WTC11 (cell line): ENCODE data around the gene ZNF627. TPM values are rescaled to one million over a fixed set of nuclear protein-coding genes. Genes with fewer than 3 reads are reported as not detected.

Experiments used
- ATAC-seq: fragments of 200-7000 bp; cut with Tn5 transposase; 2 replicates; pipeline ENCODE4 v1.10.0; 2021; ENCODE audit warnings: mild to moderate bottlenecking, moderate library complexity
- CTCF ChIA-PET: fragments of 300-600 bp; sonication (Branson Sonifier 250); formaldehyde crosslinking; loops from one replicate; lab custom pipeline; 2021; ENCODE audit warnings: antibody characterized with exemption; lab: Charles Lee
- POLR2A ChIA-PET: fragments of 350-600 bp; sonication (Branson Sonifier 250); formaldehyde crosslinking; loops from one replicate; lab custom pipeline; 2021; ENCODE audit warnings: antibody characterized with exemption; lab: Charles Lee
- DNase-seq: peaks from one replicate; pipeline ENCODE4 v3.0.0; 2021; ENCODE audit warnings: low spot score
- H3K27ac Mint-ChIP-seq: 2 replicates; pipeline ENCODE4 v1.8.0; 2021; ENCODE audit warnings: mixed read lengths
- H3K27me3 Mint-ChIP-seq: 2 replicates; pipeline ENCODE4 v1.8.0; 2021; ENCODE audit warnings: low read depth, mild to moderate bottlenecking, moderate library complexity, mixed read lengths
- H3K36me3 Mint-ChIP-seq: 2 replicates; pipeline ENCODE4 v1.8.0; 2021; ENCODE audit warnings: mixed read lengths
- H3K4me1 Mint-ChIP-seq: 2 replicates; pipeline ENCODE4 v1.8.0; 2022; ENCODE audit warnings: mixed read lengths
- H3K4me3 Mint-ChIP-seq: 2 replicates; pipeline ENCODE4 v1.8.0; 2021; ENCODE audit warnings: mild to moderate bottlenecking, moderate library complexity, mixed read lengths
- H3K9me3 Mint-ChIP-seq: 2 replicates; pipeline ENCODE4 v1.8.0; 2021; ENCODE audit warnings: mixed read lengths
- ELF4 ChIP-seq: sonication (generic); formaldehyde crosslinking; IDR thresholded peaks from 2 replicates; pipeline ENCODE4 v1.8.1; 2022; ENCODE audit warnings: low read depth, mild to moderate bottlenecking, moderate library complexity, missing genetic modification reagents
- JUN ChIP-seq: sonication (generic); formaldehyde crosslinking; IDR thresholded peaks from 2 replicates; pipeline ENCODE4 v1.8.0; 2023; ENCODE audit warnings: mild to moderate bottlenecking, missing genetic modification reagents
- RELA ChIP-seq: sonication (generic); formaldehyde crosslinking; IDR thresholded peaks from 2 replicates; pipeline ENCODE4 v1.8.1; 2022; ENCODE audit warnings: missing genetic modification reagents, mild to moderate bottlenecking, borderline replicate concordance
- USF1 ChIP-seq: sonication (generic); formaldehyde crosslinking; IDR thresholded peaks from 2 replicates; pipeline ENCODE4 v1.8.0; 2022; ENCODE audit warnings: mild to moderate bottlenecking, missing genetic modification reagents
- total RNA-seq: library from RNA; stranded (reverse); gene quantifications from 3 replicates; pipeline ENCODE4 v1.2.3, GENCODE V29; 2021
- TF ChIP-seq, protein P1 (sequence below): sonication (generic); formaldehyde crosslinking; IDR thresholded peaks from 2 replicates; pipeline ENCODE4 v1.8.1; 2022; ENCODE audit warnings: mild to moderate bottlenecking, moderate library complexity, missing genetic modification reagents
- TF ChIP-seq, protein P2 (sequence below): fragments of 250-450 bp; sonication (Bioruptor Pico); IDR thresholded peaks from 2 replicates; pipeline ENCODE4 v1.9.0; 2021; ENCODE audit warnings: mild to moderate bottlenecking
- TF ChIP-seq, protein P3 (sequence below): sonication (generic); formaldehyde crosslinking; IDR thresholded peaks from 2 replicates; pipeline ENCODE4 v1.8.0; 2022; ENCODE audit warnings: missing genetic modification reagents
- TF ChIP-seq, protein P4 (sequence below): sonication (generic); formaldehyde crosslinking; IDR thresholded peaks from 2 replicates; pipeline ENCODE4 v1.8.1; 2023; ENCODE audit warnings: mild to moderate bottlenecking, missing genetic modification reagents, moderate library complexity

Gene ZNF627
- total RNA-seq, 1 experiment from 2014 or later, result 12.6 TPM

DNA sequence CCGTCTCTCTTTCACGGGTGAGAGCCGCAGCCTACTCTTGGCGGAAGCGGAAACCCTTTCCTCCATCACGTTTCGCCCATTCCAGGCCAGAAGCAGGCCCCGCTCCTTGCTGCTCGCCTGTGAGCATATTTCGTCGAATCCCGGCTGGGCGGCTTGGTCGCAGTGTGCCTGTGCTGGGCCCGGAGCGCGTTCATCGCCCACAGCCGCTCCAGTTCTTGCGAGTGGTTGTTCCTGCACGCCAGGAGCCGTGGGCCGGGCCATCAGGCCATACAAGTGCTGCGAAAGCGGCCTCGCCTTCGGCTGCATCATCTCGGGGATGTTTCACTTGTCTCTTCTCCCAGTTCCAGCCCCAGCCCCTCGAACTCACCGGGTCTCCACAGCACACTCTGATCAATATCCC lies 65.0 kb downstream of the ZNF627 start:
- POLR2A ChIA-PET, result no interaction called here
- Mint-ChIP-seq H3K9me3 (no peaks in the 10 kb centered on the region), H3K36me3 (no peaks in the 10 kb centered on the region), H3K4me1 (peaks cover 9% of the 10 kb centered on the region), H3K27me3 (no peaks in the 10 kb centered on the region)
- TF ChIP-seq, protein P1, sequence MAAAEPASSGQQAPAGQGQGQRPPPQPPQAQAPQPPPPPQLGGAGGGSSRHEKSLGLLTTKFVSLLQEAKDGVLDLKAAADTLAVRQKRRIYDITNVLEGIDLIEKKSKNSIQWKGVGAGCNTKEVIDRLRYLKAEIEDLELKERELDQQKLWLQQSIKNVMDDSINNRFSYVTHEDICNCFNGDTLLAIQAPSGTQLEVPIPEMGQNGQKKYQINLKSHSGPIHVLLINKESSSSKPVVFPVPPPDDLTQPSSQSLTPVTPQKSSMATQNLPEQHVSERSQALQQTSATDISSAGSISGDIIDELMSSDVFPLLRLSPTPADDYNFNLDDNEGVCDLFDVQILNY, result no peak
- no peak for TF ChIP-seq RELA
- TF ChIP-seq, all 79 proteins: peak for 0
- 0 out of 2 replicates have a peak overlapping the region, but pooled peaks have one; percentile 7 for H3K27ac Mint-ChIP-seq
- CTCF ChIA-PET, result interaction anchor here (1.0 kb wide), 2 partner anchors 12 to 49 kb away, joined by 3 read pairs; no protein-coding TSS in a partner anchor
- H3K4me3 Mint-ChIP-seq, result no peak overlapping the region
- DNase-seq (no peak), ATAC-seq (no peak)

DNA sequence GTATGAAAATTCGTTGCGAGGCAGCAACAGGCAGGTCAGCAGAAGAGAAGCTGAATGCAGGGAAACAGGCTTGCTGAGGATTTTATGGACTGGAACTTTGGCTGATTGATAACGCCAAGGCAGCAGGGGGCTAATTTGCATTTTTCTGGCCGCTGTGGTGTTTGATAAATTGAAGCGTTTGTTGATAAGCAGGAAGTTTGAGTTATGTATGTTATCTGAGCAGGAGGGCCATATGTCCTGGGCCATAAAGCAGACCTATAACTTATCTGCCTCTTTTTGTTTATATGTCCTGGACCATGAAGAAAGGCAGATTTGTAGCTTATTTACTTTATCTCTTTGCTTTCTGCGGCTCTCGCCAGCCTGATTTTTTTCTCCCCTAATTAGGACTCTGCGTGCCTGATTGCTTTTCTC lies 65.9 kb downstream of the ZNF627 start:
- TF ChIP-seq USF1 (no peak), ELF4 (CRISPR knock-in tag) (no peak), JUN (no peak)
- TF ChIP-seq, protein P2, sequence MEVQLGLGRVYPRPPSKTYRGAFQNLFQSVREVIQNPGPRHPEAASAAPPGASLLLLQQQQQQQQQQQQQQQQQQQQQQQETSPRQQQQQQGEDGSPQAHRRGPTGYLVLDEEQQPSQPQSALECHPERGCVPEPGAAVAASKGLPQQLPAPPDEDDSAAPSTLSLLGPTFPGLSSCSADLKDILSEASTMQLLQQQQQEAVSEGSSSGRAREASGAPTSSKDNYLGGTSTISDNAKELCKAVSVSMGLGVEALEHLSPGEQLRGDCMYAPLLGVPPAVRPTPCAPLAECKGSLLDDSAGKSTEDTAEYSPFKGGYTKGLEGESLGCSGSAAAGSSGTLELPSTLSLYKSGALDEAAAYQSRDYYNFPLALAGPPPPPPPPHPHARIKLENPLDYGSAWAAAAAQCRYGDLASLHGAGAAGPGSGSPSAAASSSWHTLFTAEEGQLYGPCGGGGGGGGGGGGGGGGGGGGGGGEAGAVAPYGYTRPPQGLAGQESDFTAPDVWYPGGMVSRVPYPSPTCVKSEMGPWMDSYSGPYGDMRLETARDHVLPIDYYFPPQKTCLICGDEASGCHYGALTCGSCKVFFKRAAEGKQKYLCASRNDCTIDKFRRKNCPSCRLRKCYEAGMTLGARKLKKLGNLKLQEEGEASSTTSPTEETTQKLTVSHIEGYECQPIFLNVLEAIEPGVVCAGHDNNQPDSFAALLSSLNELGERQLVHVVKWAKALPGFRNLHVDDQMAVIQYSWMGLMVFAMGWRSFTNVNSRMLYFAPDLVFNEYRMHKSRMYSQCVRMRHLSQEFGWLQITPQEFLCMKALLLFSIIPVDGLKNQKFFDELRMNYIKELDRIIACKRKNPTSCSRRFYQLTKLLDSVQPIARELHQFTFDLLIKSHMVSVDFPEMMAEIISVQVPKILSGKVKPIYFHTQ (CRISPR knock-in tag), result no peak
- TF ChIP-seq, protein P3, sequence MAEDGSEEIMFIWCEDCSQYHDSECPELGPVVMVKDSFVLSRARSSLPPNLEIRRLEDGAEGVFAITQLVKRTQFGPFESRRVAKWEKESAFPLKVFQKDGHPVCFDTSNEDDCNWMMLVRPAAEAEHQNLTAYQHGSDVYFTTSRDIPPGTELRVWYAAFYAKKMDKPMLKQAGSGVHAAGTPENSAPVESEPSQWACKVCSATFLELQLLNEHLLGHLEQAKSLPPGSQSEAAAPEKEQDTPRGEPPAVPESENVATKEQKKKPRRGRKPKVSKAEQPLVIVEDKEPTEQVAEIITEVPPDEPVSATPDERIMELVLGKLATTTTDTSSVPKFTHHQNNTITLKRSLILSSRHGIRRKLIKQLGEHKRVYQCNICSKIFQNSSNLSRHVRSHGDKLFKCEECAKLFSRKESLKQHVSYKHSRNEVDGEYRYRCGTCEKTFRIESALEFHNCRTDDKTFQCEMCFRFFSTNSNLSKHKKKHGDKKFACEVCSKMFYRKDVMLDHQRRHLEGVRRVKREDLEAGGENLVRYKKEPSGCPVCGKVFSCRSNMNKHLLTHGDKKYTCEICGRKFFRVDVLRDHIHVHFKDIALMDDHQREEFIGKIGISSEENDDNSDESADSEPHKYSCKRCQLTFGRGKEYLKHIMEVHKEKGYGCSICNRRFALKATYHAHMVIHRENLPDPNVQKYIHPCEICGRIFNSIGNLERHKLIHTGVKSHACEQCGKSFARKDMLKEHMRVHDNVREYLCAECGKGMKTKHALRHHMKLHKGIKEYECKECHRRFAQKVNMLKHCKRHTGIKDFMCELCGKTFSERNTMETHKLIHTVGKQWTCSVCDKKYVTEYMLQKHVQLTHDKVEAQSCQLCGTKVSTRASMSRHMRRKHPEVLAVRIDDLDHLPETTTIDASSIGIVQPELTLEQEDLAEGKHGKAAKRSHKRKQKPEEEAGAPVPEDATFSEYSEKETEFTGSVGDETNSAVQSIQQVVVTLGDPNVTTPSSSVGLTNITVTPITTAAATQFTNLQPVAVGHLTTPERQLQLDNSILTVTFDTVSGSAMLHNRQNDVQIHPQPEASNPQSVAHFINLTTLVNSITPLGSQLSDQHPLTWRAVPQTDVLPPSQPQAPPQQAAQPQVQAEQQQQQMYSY (CRISPR knock-in tag), result no peak
- TF ChIP-seq, protein P4, sequence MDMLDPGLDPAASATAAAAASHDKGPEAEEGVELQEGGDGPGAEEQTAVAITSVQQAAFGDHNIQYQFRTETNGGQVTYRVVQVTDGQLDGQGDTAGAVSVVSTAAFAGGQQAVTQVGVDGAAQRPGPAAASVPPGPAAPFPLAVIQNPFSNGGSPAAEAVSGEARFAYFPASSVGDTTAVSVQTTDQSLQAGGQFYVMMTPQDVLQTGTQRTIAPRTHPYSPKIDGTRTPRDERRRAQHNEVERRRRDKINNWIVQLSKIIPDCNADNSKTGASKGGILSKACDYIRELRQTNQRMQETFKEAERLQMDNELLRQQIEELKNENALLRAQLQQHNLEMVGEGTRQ (CRISPR knock-in tag), result no peak
- DNase-seq (no peak), ATAC-seq (no peak)
- ChIA-PET CTCF (interaction anchor here (1.0 to 1.3 kb wide), 4 partner anchors 11 to 135 kb away, joined by 3 to 4 read pairs (median 4); partner anchors contain the start of gene ZNF491), POLR2A (no interaction called here)
- H3K36me3 Mint-ChIP-seq, result no peaks in the 10 kb centered on the region
- H3K4me1 Mint-ChIP-seq, result peaks cover 9% of the 10 kb centered on the region
- no peak overlapping the region for H3K4me3 Mint-ChIP-seq
- H3K27me3 Mint-ChIP-seq, result no peaks in the 10 kb centered on the region
- no peaks in the 10 kb centered on the region for H3K9me3 Mint-ChIP-seq
- no peak overlapping the region for H3K27ac Mint-ChIP-seq

Other genes starting within 250 kb of the ZNF627 start
- 7.5 to 9.6 TPM (median 8.4 TPM) in 3 replicates for gene PLPPR2, start 242.1 kb upstream of the ZNF627 start, total RNA-seq
- 2.4 to 3.9 TPM (median 3.0 TPM) in 3 replicates for gene SWSAP1, start 222.8 kb upstream of the ZNF627 start, total RNA-seq
- 16.8 to 20.9 TPM (median 20.4 TPM) in 3 replicates for gene EPOR, start 213.2 kb upstream of the ZNF627 start, total RNA-seq
- 69.0 to 88.3 TPM (median 86.0 TPM) in 3 replicates for gene RGL3, start 178.2 kb upstream of the ZNF627 start, total RNA-seq
- gene ODAD3, start 162.4 kb upstream of the ZNF627 start, total RNA-seq, result 4.1 to 5.8 TPM (median 4.8 TPM) in 3 replicates
- 396 to 405 TPM (median 402 TPM) in 3 replicates for gene PRKCSH, start 161.8 kb upstream of the ZNF627 start, total RNA-seq
- 1.4 to 3.0 TPM (median 1.6 TPM) in 3 replicates for gene ELAVL3, start 116.4 kb upstream of the ZNF627 start, total RNA-seq
- 10.3 to 13.4 TPM (median 11.5 TPM) in 3 replicates for gene ZNF653, start 91.6 kb upstream of the ZNF627 start, total RNA-seq
- 56.4 to 64.1 TPM (median 61.7 TPM) in 3 replicates for gene ECSIT, start 68.3 kb upstream of the ZNF627 start, total RNA-seq
- gene CNN1, start 58.6 kb upstream of the ZNF627 start, total RNA-seq, result 16.0 to 18.0 TPM (median 17.4 TPM) in 3 replicates
- gene ELOF1, start 38.3 kb upstream of the ZNF627 start, total RNA-seq, result 70.9 to 86.0 TPM (median 73.4 TPM) in 3 replicates
- gene ACP5, start 19.8 kb upstream of the ZNF627 start, total RNA-seq, result 8.6 to 14.3 TPM (median 11.8 TPM) in 3 replicates
- gene ZNF823, start 141.5 kb downstream of the ZNF627 start, total RNA-seq, result 4.4 to 5.4 TPM (median 4.6 TPM) in 3 replicates
- gene ZNF441, start 169.5 kb downstream of the ZNF627 start, total RNA-seq, result 1.0 to 2.2 TPM (median 1.8 TPM) in 3 replicates
- 1.1 to 2.1 TPM (median 1.3 TPM) in 3 replicates for gene ZNF491, start 201.0 kb downstream of the ZNF627 start, total RNA-seq
- gene ZNF440, start 216.8 kb downstream of the ZNF627 start, total RNA-seq, result 10.9 to 16.4 TPM (median 12.7 TPM) in 3 replicates